Measurements from ENCODE around the gene TECPR1.
A peak's percentile ranks its signal among the peaks of the same experiment; 100 is the strongest.

Gene TECPR1

DNA sequence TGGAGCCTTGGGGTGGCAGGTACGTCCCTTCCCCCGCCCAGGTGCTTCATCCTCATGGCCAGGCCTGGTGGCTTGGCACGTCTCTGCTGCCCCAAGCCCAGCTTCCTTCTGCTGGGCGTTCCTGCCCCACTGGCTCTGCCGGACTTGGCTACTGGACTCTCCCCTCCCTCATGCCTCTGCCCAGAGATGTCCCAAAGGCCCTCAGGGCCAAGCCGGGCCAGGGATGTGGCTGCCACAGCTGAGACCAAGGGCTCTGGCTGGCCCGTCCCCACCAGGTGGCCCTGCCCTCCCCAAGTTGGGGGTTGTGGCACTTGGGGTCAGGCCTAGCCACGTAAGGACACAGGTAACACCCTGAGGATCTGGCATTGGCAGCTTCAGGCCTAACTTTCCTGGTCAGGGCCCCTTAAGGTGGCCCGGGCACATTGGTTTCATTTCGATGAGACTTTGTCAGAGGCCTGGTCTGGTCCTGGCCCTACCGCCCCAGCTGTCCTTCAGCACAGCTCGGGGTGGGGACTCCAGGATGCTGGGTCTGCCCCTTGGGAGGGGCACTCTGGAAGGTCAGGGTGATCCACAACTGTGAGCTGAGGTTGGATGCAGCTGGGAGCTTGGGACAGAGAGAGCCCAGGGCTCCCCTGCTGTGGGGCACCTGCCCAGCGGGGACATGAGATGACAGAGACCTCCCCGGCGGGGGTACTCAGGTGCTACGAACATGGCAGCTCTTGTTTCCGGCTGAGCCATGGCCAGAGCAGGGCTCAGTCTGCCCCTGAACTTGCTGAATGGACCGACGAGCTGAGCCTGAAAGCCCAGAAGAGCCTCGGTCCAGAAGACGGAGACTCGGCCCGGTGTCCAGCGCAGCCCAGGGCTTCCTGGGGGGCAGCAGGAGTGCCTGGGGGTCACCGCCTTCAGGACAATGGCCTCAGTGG lies 37.9 kb downstream of the TECPR1 start:
- ChIA-PET CTCF (no interaction called here), POLR2A (ENCODE audit: low non-redundant PET) (interaction anchor here (0.5 kb wide), 1 partner anchor 156 kb away, joined by 4 read pairs; no protein-coding TSS in a partner anchor)
- H3K27ac ChIP-seq, result no peak overlapping the region
- TF ChIP-seq, protein P1, sequence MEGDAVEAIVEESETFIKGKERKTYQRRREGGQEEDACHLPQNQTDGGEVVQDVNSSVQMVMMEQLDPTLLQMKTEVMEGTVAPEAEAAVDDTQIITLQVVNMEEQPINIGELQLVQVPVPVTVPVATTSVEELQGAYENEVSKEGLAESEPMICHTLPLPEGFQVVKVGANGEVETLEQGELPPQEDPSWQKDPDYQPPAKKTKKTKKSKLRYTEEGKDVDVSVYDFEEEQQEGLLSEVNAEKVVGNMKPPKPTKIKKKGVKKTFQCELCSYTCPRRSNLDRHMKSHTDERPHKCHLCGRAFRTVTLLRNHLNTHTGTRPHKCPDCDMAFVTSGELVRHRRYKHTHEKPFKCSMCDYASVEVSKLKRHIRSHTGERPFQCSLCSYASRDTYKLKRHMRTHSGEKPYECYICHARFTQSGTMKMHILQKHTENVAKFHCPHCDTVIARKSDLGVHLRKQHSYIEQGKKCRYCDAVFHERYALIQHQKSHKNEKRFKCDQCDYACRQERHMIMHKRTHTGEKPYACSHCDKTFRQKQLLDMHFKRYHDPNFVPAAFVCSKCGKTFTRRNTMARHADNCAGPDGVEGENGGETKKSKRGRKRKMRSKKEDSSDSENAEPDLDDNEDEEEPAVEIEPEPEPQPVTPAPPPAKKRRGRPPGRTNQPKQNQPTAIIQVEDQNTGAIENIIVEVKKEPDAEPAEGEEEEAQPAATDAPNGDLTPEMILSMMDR (conservative IDR thresholded peaks at IDR 0.05; ENCODE audit: low read depth), result no peak
- no peak for DNase-seq (ENCODE audit: low spot score)

DNA sequence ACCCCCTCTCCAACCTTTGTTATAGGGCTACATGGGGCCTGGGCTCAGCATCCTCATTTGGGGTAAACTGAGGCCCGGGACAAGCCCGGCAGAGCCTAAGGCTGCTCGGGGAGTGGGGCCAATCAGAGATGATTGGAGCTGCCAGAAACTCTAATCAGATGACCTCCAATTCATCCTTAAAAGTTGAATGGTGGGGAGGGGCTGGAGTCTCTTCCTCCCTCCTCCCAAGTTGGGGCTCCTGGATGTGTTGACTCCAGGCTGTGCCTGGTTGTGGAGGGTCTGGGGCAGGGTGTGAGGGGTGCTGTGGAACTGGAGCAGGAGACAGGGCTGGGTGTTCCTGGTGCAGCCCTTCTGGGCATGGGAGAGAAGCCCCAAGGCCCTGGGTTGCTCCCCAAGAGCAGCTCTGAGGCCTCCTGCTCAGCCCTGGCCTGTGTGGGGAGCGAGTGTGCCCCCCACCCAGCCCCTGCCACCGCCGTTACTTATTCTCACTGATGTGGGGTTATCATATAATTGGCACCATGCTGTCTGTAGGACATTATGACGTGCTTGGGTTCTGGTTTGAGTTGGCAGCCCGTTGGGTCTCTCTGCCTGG lies 38.6 kb downstream of the TECPR1 start:
- ChIA-PET POLR2A (ENCODE audit: low non-redundant PET) (interaction anchor here (0.5 kb wide), 1 partner anchor 156 kb away, joined by 4 read pairs; no protein-coding TSS in a partner anchor), CTCF (interaction anchor here (0.8 kb wide), 1 partner anchor 8 kb away, joined by 3 read pairs; no protein-coding TSS in a partner anchor)
- H3K27ac ChIP-seq, result no peak overlapping the region
- TF ChIP-seq, protein P1 (conservative IDR thresholded peaks at IDR 0.05; ENCODE audit: low read depth), result no peak
- DNase-seq (ENCODE audit: low spot score), result no peak

DNA sequence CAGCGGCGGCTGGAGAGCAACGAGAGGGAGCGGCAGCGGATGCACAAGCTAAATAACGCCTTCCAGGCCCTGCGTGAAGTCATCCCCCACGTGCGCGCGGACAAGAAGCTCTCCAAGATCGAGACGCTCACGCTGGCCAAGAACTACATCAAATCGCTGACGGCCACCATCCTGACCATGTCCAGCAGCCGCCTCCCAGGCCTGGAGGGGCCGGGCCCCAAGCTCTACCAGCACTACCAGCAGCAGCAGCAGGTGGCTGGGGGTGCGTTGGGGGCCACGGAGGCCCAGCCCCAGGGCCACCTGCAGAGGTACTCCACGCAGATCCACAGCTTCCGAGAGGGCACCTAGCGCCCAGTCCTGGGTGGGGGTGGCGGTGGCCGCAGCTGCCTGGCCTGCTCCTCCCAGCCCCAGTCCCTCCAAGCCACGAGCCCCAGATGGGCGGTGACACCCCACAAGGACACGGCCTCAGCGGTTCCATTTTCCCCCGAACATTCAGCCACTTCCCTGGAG lies 39.4 kb downstream of the TECPR1 start:
- ChIA-PET POLR2A (ENCODE audit: low non-redundant PET) (no interaction called here), CTCF (interaction anchor here (0.8 kb wide), 1 partner anchor 9 kb away, joined by 3 read pairs; no protein-coding TSS in a partner anchor)
- H3K27ac ChIP-seq, result no peak overlapping the region
- DNase-seq (ENCODE audit: low spot score), result no peak
- TF ChIP-seq, protein P1 (conservative IDR thresholded peaks at IDR 0.05; ENCODE audit: low read depth), result no peak

DNA sequence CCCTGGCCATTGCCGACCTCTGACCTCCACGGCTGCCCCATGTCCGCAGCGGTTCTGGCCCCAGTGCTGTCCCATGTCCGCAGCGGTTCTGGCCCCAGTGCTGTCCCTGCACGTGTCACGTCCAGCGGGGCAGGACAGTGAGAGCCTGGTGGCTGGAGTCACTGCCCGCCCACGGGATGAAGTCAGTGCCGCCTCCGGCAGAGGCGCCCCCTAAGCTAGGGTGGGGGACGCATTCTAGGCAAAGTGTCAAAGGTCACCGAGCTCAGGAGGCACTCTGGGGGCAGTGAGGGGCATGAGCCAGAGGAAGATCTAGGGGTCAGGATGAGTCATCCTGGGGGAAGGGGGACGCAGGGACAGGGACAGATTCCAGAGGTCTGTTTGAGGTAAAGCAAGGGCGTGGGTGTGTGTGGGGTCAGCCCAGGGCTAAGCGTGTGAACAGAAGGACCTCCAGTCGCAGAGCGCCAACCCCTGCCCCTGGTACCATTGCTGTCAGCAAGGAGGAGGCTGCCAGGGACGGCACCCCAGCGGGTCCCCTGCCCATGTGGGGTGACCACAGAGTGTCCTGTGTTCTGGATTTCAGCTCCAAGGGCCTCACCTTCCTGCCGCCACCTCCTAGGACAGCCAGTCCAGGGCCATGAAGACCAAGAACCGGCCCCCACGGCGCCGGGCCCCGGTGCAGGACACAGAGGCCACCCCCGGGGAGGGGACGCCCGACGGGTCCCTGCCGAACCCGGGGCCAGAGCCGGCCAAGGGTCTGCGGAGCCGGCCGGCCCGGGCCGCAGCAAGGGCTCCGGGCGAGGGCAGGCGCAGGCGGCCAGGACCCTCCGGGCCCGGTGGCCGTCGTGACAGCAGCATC lies 40.1 kb downstream of the TECPR1 start:
- no peak overlapping the region for H3K27ac ChIP-seq
- no peak for DNase-seq (ENCODE audit: low spot score)
- ChIA-PET POLR2A (ENCODE audit: low non-redundant PET) (no interaction called here), CTCF (interaction anchor here (1.2 kb wide), 1 partner anchor 189 kb away, joined by 4 read pairs; the partner anchor contains the start of gene BAIAP2L1)
- TF ChIP-seq, protein P1 (conservative IDR thresholded peaks at IDR 0.05; ENCODE audit: low read depth), result no peak

DNA sequence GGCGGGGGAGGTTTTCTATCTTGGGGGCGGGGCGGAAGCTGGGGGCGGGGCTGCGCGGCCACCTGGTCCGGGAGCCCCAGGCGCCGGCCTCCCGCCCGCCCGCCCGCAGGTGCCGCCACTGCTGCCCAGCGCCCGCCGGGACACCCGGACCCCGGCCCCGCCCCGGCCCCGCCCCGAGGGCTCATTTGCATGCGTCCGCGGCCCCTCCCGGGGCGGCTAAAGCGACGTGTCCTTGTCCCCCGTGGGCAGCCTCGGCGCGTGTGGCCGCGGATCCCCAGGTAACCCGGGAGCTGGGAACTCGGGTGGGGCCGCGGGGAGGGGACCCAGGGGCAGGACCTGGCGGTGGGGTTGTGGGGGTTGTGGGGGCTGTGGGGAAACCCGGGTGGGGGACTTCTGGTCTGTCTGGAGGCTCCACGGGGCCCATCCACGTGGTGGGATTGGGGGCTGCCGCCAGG lies 40.8 kb downstream of the TECPR1 start, which contains the start of gene BHLHA15:
Gene BHLHA15 (plus strand): TSS at position 219 of the 455 bp plus-strand sequence. CDS start 871 bp downstream, outside the sequence.
- TF ChIP-seq, protein P1 (conservative IDR thresholded peaks at IDR 0.05; ENCODE audit: low read depth), result no peak
- CTCF ChIA-PET, result interaction anchor here (1.2 kb wide), 1 partner anchor 190 kb away, joined by 4 read pairs; the partner anchor contains the start of gene BAIAP2L1
- peak; percentile 57 for DNase-seq (ENCODE audit: low spot score)
- POLR2A ChIA-PET (ENCODE audit: low non-redundant PET), result no interaction called here
- H3K27ac ChIP-seq, result no peak within 1 kb of the TSS
